Endometrium (tissue), 2 donors: ENCODE data around the gene TULP3.

ENCODE experiments used
- FAIRE-seq: peaks from 2 replicates; lab custom pipeline; 2012; peaks lifted over from hg19 to GRCh38; lab: Jason Lieb, UNC
- donor health status: control.
- donor health status: control.

Gene TULP3

GRCh38 chr12:2934371-2934770, 43.7 kb downstream of the TULP3 start:
- FAIRE-seq = no peak

- FAIRE-seq = no peak
These were observed 45.6 kb downstream of the TULP3 start for GRCh38 chr12:2936301-2936700.

DNA sequence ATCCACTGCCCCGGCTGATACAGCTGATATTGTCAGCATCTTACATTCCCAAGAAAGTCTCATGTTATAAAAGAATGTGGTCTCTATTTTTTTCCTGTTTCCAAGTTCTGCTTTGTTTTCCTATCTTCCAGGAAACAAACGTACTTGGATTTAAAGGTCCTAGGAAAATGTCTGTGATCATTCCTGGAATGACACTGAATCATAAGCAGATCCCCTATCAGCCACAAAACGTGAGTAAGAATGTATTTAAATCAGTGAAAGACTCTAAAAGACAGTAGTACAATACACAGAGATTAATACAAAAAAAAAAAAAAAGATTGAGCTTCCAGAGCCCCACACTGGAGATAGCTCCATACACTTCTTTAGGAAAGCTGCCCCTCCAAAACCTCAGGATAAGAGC, 46.8 kb downstream of the TULP3 start:
- no peak for FAIRE-seq

- FAIRE-seq = no peak
These were observed 48.5 kb downstream of the TULP3 start for GRCh38 chr12:2939191-2939590.

DNA sequence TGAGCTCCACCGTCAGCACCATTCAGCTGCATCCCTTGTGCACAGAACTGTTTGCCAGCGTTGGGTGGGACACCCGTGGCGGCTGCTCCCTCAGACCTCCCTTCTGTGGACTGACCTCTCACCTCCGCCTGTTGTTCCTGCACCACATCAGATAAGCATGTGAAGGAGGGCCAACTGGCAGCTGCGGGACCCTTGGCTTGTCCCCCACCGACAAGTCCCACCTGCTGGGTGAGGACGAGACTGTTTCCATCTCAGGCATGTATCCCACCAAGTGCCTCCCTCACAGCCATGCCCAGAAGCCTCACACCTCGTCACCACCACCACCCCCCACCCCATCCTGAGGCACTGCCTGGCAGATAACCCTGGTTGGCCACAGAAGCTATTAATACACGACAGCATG, 49.9 kb downstream of the TULP3 start:
- no peak for FAIRE-seq

DNA sequence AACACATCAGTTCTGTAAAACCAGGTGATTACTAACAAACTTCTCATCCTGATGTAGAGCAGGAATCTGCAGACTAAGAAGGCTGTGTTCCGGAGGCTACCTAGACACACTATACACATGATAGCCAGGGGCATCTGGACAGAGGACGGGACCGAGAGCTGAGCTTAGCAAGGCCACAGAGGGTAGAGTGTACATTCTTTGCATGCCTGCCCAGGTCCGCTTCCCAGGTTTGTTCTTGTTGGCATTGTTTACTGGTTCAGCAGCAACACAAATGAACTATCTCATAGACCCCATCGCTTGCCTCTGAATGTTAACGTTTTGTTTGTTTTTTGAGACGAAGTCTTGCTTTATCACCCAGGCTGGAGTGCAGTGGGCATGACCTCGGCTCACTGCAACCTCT, 50.8 kb downstream of the TULP3 start:
- FAIRE-seq = no peak

GRCh38 chr12:2944401-2945047, 53.8 kb downstream of the TULP3 start:
- FAIRE-seq = no peak

- no peak for FAIRE-seq
These were observed 58.7 kb downstream of the TULP3 start for GRCh38 chr12:2949411-2949810.

DNA sequence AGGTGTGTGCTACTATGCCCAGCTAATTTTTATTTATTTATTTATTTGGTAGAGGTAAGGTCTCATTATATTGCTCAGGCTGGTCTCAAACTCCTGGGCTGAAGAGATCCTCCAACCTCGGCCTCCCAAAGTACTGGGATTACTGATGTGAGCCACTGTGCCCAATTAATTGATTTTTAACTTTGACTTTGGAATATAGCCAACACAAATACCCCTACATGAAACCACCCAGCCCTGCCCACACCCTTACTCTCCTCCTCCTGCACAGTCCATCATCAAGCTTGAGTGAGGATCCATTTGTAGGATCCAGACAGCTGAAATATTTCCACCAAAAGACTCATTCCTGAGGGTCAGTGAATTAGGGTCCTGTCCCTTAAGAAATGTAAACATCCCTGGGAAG, 65.2 kb downstream of the TULP3 start:
- FAIRE-seq = no peak

DNA sequence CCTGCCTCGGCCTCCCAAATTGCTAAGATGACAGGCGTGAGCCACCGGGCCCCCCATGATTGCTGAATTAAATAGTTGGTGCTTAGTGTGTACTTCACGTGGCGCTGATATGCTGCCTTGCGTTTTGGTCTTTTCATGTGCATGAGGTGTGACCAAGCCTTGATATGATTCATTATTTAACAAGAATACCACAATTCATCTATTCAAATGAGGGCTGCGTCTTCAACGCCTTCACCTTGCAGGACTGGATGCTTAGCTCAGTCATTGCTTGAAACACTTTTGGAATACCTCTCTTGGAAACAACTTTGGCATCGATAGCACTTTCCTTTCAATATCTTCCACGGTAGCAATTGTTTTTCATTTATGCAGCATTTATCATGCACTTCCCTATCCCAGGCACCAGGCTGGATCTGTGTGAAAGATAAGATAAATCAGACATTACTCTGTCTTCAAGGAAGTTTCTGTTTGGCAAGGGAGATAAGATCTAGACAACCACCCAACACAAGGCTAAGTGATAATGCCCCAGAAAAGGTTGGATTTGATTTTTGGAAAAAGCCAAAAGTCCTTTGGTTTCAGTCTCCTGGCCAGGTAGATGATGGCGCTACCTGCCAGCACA, 67.2 kb downstream of the TULP3 start:
- no peak for FAIRE-seq

GRCh38 chr12:2958432-2959191, 67.9 kb downstream of the TULP3 start:
- FAIRE-seq = no peak

DNA sequence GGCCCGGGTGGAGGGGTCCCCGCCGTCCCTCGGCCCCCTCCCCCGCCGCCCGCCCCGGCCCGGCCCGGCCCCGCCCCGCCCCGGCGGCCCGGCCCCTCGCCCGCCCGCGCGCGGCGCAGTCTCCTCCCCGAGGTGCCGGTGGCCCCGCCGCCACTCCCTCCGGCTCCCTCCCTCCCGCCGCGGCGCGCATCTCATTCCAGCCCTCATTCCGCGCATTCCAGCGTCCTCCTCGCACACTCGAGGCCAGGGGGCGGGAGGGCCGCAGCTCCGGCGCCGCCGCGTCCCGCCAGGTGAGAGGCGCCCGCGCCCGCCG, 68.5 kb downstream of the TULP3 start, which contains the start of gene TEAD4:
TSS of gene TEAD4 (plus strand) at position 206 of the 313 bp plus-strand sequence.
- FAIRE-seq = no peak

- no peak for FAIRE-seq
These were observed 69.1 kb downstream of the TULP3 start for GRCh38 chr12:2959505-2960389.

DNA sequence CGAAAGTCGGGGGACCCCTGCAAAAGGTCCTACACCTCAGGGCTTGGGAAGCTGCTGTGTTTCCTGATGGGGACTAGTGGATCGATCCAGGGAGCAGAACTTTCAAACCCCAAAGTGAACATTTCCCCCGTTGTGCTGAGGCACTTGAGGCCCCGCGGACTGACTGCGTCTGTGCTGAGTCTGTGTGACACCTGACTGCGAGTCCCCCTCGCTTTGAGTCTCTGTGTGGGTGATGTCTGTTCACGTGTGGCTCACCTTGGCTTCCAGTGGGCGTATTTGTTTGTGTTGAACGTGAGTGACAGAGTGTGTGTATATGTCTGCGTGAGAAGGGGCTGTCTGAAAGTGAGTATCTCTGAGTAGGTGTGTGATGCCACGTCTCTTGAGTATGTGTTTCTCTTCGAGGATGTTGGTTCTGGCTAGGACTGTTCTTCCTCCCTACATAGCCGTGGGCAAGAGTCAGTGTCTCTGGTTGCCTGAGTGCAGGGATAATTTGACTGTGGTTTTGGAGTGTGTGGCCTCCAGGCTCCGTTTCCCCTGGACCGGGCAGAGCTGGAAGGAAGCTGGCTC, 69.8 kb downstream of the TULP3 start:
- FAIRE-seq = no peak

DNA sequence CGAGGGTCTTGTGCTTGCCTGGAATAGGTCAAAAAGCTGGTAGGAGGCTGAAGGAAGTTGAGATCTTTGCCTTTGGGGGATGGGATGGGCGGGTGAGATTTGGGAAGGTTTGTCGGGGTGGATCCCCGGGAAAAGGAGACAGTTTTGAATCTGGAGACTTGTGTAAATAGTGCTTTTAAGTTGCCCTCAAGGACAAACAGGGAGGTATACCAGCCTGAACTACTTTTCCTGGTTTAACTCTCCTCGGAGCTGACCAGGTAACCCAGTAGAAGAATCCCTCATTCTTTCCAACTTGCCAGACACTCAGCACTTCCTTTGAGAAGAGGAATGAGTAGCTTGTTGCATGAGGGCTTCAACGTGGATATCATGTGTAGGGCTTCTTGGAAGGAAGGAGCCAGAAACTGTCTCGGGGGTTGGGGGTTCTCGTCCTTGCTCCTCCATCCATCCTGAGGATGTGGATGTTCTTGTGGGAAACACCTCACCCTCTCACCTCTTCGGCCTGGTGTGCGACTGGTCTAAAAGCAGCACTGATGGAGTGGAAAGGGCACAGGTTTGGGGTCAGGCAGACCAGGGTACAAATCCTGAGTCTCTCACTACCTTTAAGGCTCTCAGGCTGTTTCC, 70.4 kb downstream of the TULP3 start:
- no peak for FAIRE-seq

DNA sequence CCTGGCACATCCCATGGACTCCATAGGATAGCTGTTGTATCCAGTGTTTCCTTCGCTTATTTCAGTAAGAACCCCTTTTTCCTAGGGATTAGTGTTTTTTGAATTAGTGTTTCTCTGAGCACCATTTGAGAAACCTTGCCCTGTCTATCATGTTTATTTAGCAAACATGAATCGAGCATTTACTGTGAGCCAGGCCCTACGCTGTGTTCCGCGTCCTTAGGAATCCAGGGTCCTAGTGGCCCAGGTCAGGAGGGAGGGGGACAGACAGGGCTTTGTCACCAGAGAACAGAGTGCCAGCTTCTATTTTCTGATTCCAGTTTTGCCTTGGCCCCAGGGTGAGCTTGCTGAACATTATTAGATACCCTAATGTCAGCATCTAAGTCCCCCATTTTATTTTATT, 71.0 kb downstream of the TULP3 start:
- no peak for FAIRE-seq

GRCh38 chr12:2963154-2963759, 72.6 kb downstream of the TULP3 start:
- FAIRE-seq = no peak

DNA sequence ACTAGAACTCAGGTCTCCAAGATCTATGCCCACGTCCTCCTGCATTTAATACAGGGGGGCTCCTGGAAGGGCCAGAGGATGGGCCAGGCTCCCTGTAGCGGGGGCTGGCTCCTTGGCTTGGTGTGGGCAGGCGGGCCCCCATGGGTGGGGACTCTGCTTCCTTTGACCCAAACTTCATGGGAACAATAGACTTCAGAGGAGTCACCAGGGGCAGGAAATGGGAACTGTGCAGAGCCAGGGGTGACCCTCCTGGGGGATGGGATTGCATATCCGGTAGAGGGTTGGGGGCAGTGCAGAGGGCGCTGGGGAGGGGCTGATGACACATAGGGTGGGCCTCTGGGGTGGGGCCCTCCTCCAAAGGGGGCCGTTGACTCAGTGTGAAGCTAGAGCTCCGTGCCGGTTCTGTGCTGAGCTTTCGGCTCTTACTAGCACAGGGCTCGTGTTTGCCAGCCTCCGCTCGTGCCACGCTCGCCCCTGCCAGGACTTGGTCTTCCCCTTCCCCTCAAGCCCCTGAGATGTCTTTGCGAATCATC, 73.1 kb downstream of the TULP3 start:
- FAIRE-seq = no peak

- no peak for FAIRE-seq
These were observed 77.0 kb downstream of the TULP3 start for GRCh38 chr12:2967651-2968050.

GRCh38 chr12:2970744-2971143, 80.1 kb downstream of the TULP3 start:
- no peak for FAIRE-seq

- FAIRE-seq = no peak
These were observed 82.9 kb downstream of the TULP3 start for GRCh38 chr12:2973566-2973965.
